HCT116 (cell line): Measurements from ENCODE around the gene MYEOV.

Source experiments
- CTCF ChIP-seq, 3 experiments: fragments of 200-600 bp in 1 of 3; sonication (generic) in 1 of 3; IDR thresholded peaks in 2 of 3; conservative IDR thresholded peaks in 1 of 3; 2 replicates each; pipeline ENCODE4 v1.5.1; 2012 to 2017; ENCODE audit warnings: low read depth in 2 of 3, low read length in 2 of 3, antibody characterized with exemption in 1 of 3, borderline replicate concordance in 1 of 3, control low read depth in 1 of 3, mild to moderate bottlenecking in 1 of 3, mixed read lengths in 1 of 3, mixed run types in 1 of 3, moderate library complexity in 1 of 3; ENCODE audit not compliant: insufficient read depth in 1 of 3
- POLR2A ChIP-seq: IDR thresholded peaks from 2 replicates; pipeline ENCODE4 v1.7.0; 2011; ENCODE audit warnings: borderline replicate concordance; ENCODE audit not compliant: insufficient read depth, insufficient read length; ENCODE audit errors: extremely low read depth
- RAD21 ChIP-seq: IDR thresholded peaks from 2 replicates; pipeline ENCODE4 v1.6.1; 2012; ENCODE audit warnings: low read depth, mild to moderate bottlenecking
- SIN3A ChIP-seq: IDR thresholded peaks from 2 replicates; pipeline ENCODE4 v1.6.1; 2012; ENCODE audit warnings: low read depth
- ZNF274 ChIP-seq: fragments of 200-500 bp; sonication (Bioruptor generic); IDR thresholded peaks from 2 replicates; pipeline ENCODE4 v1.6.1; 2014; ENCODE audit warnings: mild to moderate bottlenecking, low read depth, low read length, inconsistent platforms

GRCh38 chr11:69287968-69288882 is 5.7 kb upstream of the MYEOV start:
- no peak for TF ChIP-seq SIN3A
- no peak for TF ChIP-seq CTCF (IDR thresholded peaks at IDR 0.05 in 2 of 3, conservative IDR thresholded peaks at IDR 0.05 in 1 of 3; ENCODE audit: borderline replicate concordance in 1 of 3, insufficient read depth in 1 of 3, low read depth in 2 of 3, low read length in 2 of 3)
- TF ChIP-seq POLR2A = no peak
- TF ChIP-seq RAD21 = no peak
- TF ChIP-seq ZNF274 = no peak
